Endothelial cell of umbilical vein (primary cell): Measurements from ENCODE around the gene ADAM19. TPM values are rescaled to one million over a fixed set of nuclear protein-coding genes. Genes with fewer than 3 reads are reported as not detected.

Experiments
- BruUV-seq: library from RNA; stranded (reverse); fragments of 400-500 nt; replicated peaks from 2 replicates; lab custom pipeline; 2021; lab: Mats Ljungman, UMichigan
- CTCF ChIA-PET: fragments of 300-600, 350-600 bp; sonication (Branson Sonifier 250); formaldehyde crosslinking; loops from one replicate; lab custom pipeline; 2021; ENCODE audit warnings: antibody characterized with exemption, inconsistent platforms; lab: Charles Lee
- POLR2A ChIA-PET: fragments of 300-600, 350-600 bp; sonication (Branson Sonifier 250); formaldehyde crosslinking; loops from one replicate; lab custom pipeline; 2021; ENCODE audit warnings: antibody characterized with exemption, inconsistent platforms; lab: Charles Lee
- DNase-seq: peaks from one replicate; pipeline ENCODE4 v3.0.0-alpha.2; 2011; ENCODE audit warnings: low read depth, low spot score
- FAIRE-seq: peaks from 2 replicates; lab custom pipeline; 2011; peaks lifted over from hg19 to GRCh38; lab: Jason Lieb, UNC
- H2AFZ ChIP-seq: 2 replicates; pipeline ENCODE4 v1.6.0; 2012; ENCODE audit warnings: low read depth, low read length, control low read depth, inconsistent platforms
- H3K27ac ChIP-seq: 2 replicates; pipeline ENCODE4 v1.5.1; 2011; ENCODE audit warnings: low read depth, mild to moderate bottlenecking, control low read depth, low read length, moderate library complexity; ENCODE audit not compliant: insufficient read depth
- H3K27me3 ChIP-seq, 2 experiments: 2 replicates each; pipeline versions ENCODE4 v1.6.0 to v1.6.1; 2011; ENCODE audit warnings: low read length in 2 of 2, mixed read lengths in 1 of 2; ENCODE audit not compliant: control insufficient read depth in 2 of 2, insufficient read depth in 2 of 2
- H3K36me3 ChIP-seq, 2 experiments: 2 replicates in 1 of 2; 3 replicates in 1 of 2; pipeline ENCODE4 v1.5.1; 2011; ENCODE audit warnings: low read length in 2 of 2, mild to moderate bottlenecking in 1 of 2, moderate library complexity in 1 of 2; ENCODE audit not compliant: control insufficient read depth in 2 of 2, insufficient read depth in 2 of 2; ENCODE audit errors: extremely low read depth in 1 of 2
- H3K4me1 ChIP-seq: 3 replicates; pipeline ENCODE4 v1.5.1; 2011; ENCODE audit warnings: mild to moderate bottlenecking, low read length; ENCODE audit not compliant: control insufficient read depth, insufficient read depth; ENCODE audit errors: extremely low read depth
- H3K4me2 ChIP-seq: 2 replicates; pipeline ENCODE4 v1.6.1; 2011; ENCODE audit warnings: low read length, control low read depth, mixed read lengths; ENCODE audit not compliant: insufficient read depth
- H3K4me3 ChIP-seq, 3 experiments: fragments of 200-600 bp in 1 of 3; sonication (generic), shearing (Covaris generic) in 1 of 3; replicated peaks in 1 of 3; 2 replicates each; pipeline ENCODE4 v1.5.1; 2011 to 2016; ENCODE audit warnings: control low read depth in 3 of 3, low read length in 3 of 3, mild to moderate bottlenecking in 2 of 3, inconsistent platforms in 1 of 3, low read depth in 1 of 3, moderate library complexity in 1 of 3; ENCODE audit not compliant: insufficient read depth in 1 of 3
- H3K79me2 ChIP-seq: 2 replicates; pipeline ENCODE4 v1.6.0; 2012; ENCODE audit warnings: low read length, inconsistent platforms; ENCODE audit not compliant: control insufficient read depth, insufficient read depth
- H3K9ac ChIP-seq: replicated peaks from 2 replicates; pipeline ENCODE3; 2011; ENCODE audit warnings: low read length, control low read depth; ENCODE audit not compliant: insufficient read depth; ENCODE audit errors: extremely low read depth
- H3K9me1 ChIP-seq: replicated peaks from 3 replicates; pipeline ENCODE4 v1.6.0; 2011; ENCODE audit warnings: mild to moderate bottlenecking, low read length; ENCODE audit not compliant: control insufficient read depth, insufficient read depth; ENCODE audit errors: extremely low read depth
- H3K9me3 ChIP-seq: replicated peaks from 2 replicates; pipeline ENCODE4 v1.5.1; 2012; ENCODE audit warnings: low read length, inconsistent platforms; ENCODE audit not compliant: control insufficient read depth, insufficient read depth
- H4K20me1 ChIP-seq: replicated peaks from 2 replicates; pipeline ENCODE3; 2011; ENCODE audit warnings: mild to moderate bottlenecking, low read length; ENCODE audit not compliant: control insufficient read depth, insufficient read depth; ENCODE audit errors: extremely low read depth
- CTCF ChIP-seq, 2 donors: IDR thresholded peaks; 1 replicate in 1 of 2; 2 replicates in 1 of 2; pipeline ENCODE4 v1.5.1; 2011; ENCODE audit warnings: low read length in 2 of 2, mild to moderate bottlenecking in 2 of 2, moderate library complexity in 2 of 2, control low read depth in 1 of 2, inconsistent platforms in 1 of 2, low read depth in 1 of 2; ENCODE audit not compliant: insufficient read depth in 1 of 2; ENCODE audit errors: extremely low read depth in 1 of 2
- EZH2 ChIP-seq: IDR thresholded peaks from 2 replicates; pipeline ENCODE4 v1.6.1; 2012; ENCODE audit warnings: borderline replicate concordance, low read depth, mild to moderate bottlenecking, moderate library complexity, low read length, inconsistent platforms; ENCODE audit not compliant: severe bottlenecking
- FOS ChIP-seq: IDR thresholded peaks from 2 replicates; pipeline ENCODE4 v1.6.1; 2011; ENCODE audit warnings: mild to moderate bottlenecking, low read length, moderate library complexity, borderline replicate concordance; ENCODE audit not compliant: insufficient read depth
- GATA2 ChIP-seq: IDR thresholded peaks from 2 replicates; pipeline ENCODE4 v1.7.0; 2011; ENCODE audit warnings: low read depth, mild to moderate bottlenecking, moderate library complexity, mixed read lengths, low read length; ENCODE audit not compliant: insufficient read length, insufficient read depth
- JUN ChIP-seq: IDR thresholded peaks from 2 replicates; pipeline ENCODE4 v1.6.1; 2011; ENCODE audit warnings: borderline replicate concordance, low read depth; ENCODE audit not compliant: insufficient read length, insufficient read depth
- MAX ChIP-seq: IDR thresholded peaks from 2 replicates; pipeline ENCODE4 v1.6.1; 2011; ENCODE audit not compliant: insufficient read depth, insufficient read length
- POLR2A ChIP-seq: IDR thresholded peaks from 2 replicates; pipeline ENCODE4 v1.6.1; 2012; ENCODE audit warnings: low read depth, mild to moderate bottlenecking, control low read depth, low read length
- dilution Hi-C: fragments of 300-500 bp; cut with MboI; formaldehyde crosslinking; loops from one replicate; pipeline ENCODE4 v1.15.0; 2019; ENCODE audit warnings: low sequenced_read_pairs; ENCODE audit not compliant: extremely low pct_ligation_motif_present
- intact Hi-C: fragments of 100-400 bp; cut with micrococcal nuclease; formaldehyde crosslinking; loops from one replicate; pipeline ENCODE4 v1.10.0; 2022
- polyA plus RNA-seq, 4 experiments: library from polyadenylated mRNA; depleted of rRNA in 3 of 4; stranded (reverse) in 3 of 4; unstranded in 1 of 4; fragments of >200 nt; gene quantifications; 2 replicates each; pipeline versions ENCODE4 v1.2.1 to v1.2.3, GENCODE V29; 2011 to 2012; ENCODE audit warnings: missing spikeins in 1 of 4
- total RNA-seq: library from RNA; stranded (reverse); gene quantifications from 2 replicates; pipeline ENCODE4 v1.2.3, GENCODE V29; 2021

ADAM19 gene
- total and polyA plus RNA-seq, 2 donors (not counting 3 experiments of a cell fraction or from before 2014, with no cell fraction given): 10.0 to 22.6 TPM

- no peak for FAIRE-seq
- CTCF ChIA-PET: no interaction called here
- POLR2A ChIA-PET: no interaction called here
Measured at GRCh38 chr5:157558681-157559080, 16.9 kb downstream of the ADAM19 start.

GRCh38 chr5:157558041-157558595 lies 17.5 kb downstream of the ADAM19 start:
- POLR2A ChIA-PET: no interaction called here
- TF ChIP-seq CTCF (IDR thresholded peaks at IDR 0.05; ENCODE audit: extremely low read depth in 1 of 2, insufficient read depth in 1 of 2, low read depth in 1 of 2, low read length in 2 of 2) (no peak), JUN (no peak), GATA2 (no peak), EZH2 (no peak), MAX (no peak), POLR2A (no peak), FOS (peak; percentile 48)
- Histone ChIP-seq H3K36me3 (no peaks in the 10 kb centered on the region), H3K4me3 (no peak overlapping the region), H3K9me1 (no peaks in the 10 kb centered on the region), H4K20me1 (no peaks in the 10 kb centered on the region), H3K4me2 (no peak overlapping the region), H3K9ac (no peak overlapping the region), H3K27ac (no peak overlapping the region), H3K79me2 (no peaks in the 10 kb centered on the region), H3K4me1 (peaks cover 22% of the 10 kb centered on the region), H3K27me3 (peaks cover 0 to 1% of the 10 kb centered on the region in 2 experiments), H3K9me3 (no peaks in the 10 kb centered on the region), H2AFZ (no peak overlapping the region)
- FAIRE-seq (no peak), DNase-seq (no peak)
- intact Hi-C loops: no loop called here
- no TSS peak for BruUV-seq
- CTCF ChIA-PET: no interaction called here
- dilution Hi-C loops: no loop called here

More at GRCh38 chr5:157558681-157559080, 16.9 kb downstream of the ADAM19 start:
- Histone ChIP-seq H3K36me3 (no peaks in the 10 kb centered on the region), H3K9ac (no peak overlapping the region), H3K27ac (no peak overlapping the region), H2AFZ (no peak overlapping the region), H3K79me2 (no peaks in the 10 kb centered on the region), H3K9me3 (no peaks in the 10 kb centered on the region), H3K9me1 (no peaks in the 10 kb centered on the region), H3K4me1 (peaks cover 23% of the 10 kb centered on the region), H3K4me2 (no peak overlapping the region), H3K27me3 (peaks cover 0 to 1% of the 10 kb centered on the region in 2 experiments), H4K20me1 (no peaks in the 10 kb centered on the region), H3K4me3 (no peak overlapping the region)
- intact Hi-C loops (no loop called here), dilution Hi-C loops (no loop called here)
- TF ChIP-seq FOS (no peak), POLR2A (no peak)
- DNase-seq: no peak
- BruUV-seq: no TSS peak
